ENCODE data around the gene MICAL2.

Gene MICAL2

DNA sequence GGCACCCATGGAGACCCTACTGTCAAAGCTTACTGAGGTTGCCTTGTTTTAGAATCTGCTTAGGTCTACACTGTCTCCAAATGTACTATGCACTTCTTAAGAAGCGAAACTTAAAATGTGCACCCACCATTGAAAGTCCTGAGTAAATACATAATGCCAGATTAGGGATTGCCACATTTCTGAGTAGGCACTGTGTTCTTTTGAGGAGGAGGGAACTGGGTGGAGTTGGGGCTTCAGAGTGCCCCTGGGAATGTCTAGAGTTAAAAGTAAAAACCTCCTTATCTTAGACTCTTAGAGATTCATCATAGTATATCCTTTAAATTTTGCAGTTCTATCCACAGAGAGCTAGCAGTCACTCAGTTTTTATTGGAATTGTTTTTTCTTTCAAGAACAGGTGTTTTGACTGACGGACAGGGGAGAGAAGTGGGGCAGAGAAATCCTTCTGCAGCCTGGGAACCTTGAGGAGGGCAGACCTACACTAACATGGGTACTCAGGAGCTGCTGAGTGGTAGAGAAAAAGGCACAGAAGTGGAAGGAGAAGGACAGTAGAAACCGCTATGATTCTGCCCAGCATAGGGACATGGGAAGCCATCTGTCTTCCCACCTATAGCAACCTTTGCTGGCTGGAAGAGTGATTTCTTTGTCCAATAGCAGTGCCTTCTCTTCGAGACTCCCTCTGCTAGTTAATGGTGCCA is 33.4 kb upstream of the MICAL2 start:
- no peak for DNase-seq

DNA sequence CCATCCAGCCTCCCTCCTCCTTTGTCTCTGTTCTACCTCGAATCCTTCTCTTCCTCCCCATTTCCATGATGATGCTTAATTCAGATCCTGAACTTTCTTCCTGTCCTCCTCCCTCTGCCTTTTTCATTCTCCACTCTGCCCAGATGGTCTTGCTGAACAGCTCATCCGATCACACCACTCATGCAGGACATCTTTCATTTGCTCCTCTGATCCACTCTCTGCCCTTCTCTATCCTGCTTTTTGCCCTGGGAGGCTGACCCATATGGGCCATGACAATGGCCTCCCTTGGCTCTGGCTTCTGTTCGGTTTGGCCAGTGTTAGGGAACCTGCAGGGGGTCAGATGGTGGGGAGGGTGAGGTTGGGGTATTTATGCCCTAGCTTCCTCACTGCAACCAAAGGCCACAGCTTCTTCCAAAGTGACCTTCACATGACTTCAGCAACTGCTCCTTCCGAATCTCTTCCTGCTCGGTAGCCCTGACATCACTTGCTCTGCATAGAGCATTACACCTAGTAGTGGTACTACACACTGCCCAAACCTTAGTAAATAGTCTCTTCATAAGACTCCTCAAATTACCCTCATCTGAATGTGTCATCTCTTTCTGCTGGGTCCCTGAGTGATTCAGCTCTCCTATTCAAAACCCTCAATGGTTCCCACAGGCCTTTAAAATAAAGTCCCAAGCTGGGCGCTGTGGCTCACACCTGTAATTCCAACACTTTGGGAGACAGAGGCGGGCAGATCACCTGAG is 32.7 kb upstream of the MICAL2 start:
- DNase-seq = no peak

DNA sequence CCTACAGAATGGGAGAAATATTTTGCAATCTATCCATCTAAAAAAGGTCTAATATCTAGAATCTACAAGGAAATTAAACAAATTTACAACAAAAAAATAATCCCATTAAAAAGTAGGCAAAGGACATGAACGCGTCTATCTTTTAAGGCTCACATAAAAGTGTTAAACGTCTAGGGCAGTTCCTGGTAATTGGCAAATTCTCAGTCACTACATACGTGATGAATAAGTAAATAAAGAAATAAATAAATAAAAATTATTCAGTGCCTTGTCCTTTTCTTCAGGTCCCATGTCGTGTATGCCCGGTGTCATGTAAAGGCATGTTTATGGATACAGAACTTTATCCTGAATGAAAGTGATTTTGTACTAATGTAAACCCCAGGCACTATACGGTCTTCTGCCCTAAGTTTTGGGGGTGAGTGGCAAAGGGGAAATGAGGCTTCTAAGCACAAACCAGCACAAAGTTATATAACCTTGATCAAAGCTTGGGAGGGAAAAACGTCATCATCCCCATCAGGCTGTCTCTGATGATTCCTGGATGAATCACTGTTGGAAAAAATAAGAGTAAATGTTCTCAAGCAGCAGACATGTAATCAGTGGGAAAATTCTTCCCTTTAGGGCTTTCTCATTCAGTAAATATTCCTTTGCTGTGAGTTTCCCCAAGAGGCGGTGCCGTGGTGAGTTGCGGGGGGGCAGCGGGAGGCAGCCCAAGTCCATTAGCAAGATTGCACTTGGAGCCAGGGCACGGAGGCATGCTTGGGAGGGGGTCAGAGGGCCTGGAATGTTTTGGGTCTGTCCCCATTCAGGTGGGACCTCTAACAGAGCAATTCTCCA is 30.4 kb upstream of the MICAL2 start:
- no peak for DNase-seq

DNA sequence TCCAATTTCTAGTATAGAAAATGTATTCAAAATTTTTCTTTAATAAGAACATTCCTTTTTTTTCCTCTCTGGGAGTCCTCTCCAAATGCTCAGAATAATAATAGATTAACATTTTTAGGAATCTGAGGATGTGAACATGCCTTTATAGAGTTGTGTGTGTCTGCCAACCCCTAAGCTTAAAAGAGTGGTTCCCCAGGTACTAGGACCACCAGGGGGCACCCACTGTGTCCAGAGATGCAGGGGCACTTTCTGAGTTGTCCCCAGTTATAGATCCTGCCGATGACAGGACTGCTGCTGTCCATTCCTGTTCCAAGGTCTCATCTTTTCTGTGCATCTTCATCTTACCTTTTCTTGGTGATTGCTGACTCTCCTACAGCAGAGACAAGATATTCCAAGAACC is 27.0 kb upstream of the MICAL2 start:
- DNase-seq = no peak

DNA sequence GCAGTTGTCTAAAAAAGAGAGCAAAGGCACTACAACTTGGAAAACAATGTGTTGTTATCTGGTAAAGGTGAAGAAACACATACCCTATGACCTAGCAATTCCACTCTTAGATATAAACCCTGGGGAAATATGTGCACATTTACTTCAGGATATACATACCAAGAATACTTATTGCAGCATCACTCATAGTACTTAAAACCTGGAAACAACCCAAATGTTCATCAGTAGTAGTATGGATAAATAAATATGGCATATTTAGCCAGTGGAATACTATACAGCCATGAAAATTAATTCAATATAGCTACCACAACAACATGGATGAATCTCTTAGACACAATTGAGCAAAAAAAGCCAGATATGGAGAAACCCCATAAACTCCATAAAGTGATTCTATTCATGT is 26.1 kb upstream of the MICAL2 start:
- DNase-seq = no peak

DNA sequence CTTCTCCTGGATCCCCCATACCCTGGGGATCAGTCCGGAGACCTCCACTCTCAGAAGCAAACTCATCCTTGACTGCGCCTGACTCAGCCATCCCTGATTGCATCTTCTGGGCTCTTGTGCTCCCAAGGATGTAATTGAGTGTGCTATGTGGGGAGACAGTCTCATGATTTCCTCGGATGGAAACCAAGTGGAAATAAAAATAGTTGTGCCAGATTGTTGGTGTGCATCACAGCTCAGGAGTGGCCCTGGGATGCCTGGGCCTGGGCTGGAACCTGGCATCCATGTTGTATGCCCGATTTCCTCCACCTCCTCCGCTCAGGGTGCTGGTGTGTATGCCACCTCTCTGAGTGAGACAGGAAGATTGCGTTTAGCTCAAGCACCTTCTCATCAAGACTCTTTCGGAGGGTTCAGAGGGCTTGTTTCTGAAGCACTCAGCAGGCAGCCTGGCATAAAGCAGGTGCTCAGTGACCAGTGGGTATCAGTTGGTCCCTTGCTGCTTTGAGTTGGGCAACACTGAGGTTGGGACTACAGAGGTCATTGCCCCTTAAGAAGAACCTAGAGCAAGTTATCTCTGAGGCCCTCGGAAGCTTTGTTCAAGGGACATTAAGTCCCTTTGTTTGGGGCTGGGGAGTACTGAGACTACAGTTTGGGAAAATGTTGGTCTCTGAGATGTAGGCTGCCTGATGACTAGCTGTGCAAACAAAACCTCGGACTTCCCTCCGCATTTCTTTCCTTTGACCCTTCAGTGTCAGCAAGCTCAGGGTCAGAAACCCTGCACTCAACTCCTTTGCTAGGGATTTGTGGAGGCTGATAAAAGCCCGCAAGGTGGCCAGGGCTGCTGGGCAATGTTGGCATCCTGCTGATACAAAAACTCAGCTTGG is 24.8 kb upstream of the MICAL2 start:
- no peak for DNase-seq

DNA sequence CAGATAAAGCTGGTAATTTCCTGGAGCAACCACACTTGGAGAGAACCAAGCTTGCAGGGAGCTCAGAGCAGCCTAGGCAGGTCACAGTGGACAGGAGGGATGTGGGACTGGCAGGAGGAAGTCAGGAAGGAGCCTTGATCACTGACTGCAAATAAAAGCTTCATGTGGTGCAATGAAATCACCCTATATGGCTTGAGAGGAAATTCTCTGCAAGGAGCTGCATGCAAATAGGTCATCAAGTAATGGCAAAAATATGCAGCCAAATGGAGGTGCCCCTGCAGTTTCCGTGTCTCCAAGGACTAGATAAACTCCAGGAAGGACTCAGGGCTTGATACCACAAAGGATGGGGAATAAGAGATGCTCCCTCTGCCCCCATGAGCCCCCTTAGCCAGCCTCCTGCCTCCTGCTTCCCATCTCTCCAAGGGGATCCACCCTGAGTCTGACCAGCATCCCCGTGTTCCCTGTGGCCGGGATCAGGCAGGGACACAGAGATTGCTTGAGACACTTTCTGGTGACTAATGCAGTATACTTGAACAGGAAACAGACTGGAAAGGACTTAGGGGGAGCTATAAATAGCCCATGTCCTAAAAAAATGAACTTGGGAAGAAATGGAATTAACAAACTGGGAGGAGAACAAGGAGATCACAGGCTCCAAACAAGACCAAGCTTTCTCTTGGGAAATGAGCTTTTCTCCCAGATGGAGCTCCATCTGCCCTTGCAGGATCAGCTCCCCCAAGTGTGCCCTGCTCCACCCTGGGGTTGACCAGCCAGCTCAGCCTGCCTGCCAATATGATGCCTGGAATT is 23.9 kb upstream of the MICAL2 start:
- peak; percentile 20 for DNase-seq

DNA sequence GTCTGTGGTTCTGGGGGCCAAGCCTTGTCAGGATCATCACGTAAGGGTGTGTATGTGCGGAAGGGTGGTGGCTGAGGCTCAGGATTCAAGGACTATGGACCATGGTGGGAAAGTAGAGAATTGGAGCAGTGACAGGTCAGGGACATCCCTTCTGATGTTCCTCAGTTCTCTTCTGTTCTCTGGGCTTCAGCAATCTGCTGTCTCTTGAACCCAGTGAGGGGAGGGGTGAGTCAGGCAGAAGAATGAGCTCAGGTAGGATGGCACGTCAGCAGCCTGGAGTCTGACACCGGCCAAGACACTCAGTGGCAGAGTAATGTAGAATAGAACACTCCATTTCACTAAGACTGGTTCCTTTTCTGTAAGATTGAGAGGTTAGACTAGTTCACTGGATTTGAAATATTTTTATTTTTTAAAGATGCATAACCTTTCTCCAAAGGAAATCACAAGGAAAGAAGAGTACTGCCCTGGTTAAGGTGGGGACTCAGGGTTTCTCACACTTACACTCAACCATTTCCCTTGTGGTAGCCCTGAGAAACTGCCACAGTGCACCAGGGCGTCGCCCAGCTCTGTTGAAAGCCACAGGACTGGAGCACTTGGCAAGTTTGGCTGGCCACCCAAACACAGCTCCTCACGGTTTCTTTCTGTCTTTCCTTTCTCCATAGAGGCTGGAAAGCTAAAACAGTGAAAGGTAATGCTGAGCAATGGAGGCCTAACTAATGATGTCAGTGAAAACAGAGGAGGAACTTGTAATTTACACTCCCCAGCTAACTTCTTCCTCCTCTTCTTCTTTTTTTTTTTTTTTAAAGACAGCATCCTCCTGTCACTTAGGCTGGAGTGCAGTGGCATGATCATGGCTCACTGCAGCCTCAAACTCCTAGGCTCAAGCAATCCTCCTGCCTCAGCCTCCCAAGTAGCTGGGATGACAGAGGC is 23.1 kb upstream of the MICAL2 start:
- DNase-seq = peak; percentile 66

DNA sequence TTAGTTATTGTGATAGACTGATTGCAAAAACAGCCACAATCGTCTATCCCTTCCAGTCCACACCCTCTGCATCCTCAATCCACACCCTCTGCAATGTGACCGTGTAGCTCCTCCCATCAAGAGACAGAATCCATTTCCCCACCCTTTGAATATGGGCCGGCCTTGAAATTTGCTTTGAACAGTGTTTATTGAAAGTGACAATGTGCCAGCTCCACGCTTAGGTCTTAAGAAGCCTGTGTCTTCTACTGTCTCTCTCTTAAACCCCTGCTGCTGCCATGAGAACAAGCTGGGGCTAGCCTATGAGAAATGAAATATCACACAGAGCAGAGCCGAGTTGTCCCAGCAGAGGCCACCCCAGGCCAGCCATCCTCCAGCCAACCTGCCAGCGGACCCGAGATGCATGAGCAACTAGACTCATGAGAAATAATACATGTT is 22.3 kb upstream of the MICAL2 start:
- peak; percentile 20 for DNase-seq

DNA sequence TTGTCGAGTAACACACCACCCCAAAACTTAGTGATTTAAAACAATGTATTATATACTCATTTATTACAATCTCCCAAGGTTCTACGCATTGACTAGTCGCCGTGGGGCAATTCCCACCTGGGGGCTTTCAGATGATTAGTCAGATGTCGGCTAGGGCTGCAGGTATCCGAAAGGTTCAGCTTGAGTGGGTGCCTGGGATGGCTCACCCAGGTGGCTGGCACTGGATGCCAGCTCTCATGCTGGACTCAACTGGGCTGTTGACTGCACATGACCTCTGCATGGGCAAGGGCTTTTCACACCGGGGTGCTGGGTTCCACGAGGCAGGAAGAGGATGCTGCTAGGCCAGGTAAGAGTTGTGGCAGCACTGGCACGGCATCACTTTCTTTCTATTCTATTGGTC is 21.9 kb upstream of the MICAL2 start:
- DNase-seq = no peak

DNA sequence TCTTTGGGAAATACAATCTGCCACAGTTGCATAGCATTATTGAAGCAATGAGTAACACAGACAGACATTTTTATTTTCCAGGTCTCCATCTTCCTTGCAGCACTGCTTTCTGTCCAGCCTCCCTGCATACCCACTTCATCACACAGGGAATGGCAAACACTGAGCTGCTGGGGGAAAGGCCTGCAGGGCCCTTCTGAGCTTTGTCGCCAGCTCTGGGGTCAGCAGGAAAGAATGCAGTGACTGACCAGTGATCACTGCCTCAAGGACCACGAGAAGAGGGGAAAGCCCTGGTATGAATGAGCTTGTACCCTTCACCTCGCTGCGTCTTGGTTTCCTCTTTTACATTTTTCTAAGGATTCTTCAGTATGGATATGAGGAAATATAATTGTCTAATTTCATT is 21.3 kb upstream of the MICAL2 start:
- DNase-seq = no peak

DNA sequence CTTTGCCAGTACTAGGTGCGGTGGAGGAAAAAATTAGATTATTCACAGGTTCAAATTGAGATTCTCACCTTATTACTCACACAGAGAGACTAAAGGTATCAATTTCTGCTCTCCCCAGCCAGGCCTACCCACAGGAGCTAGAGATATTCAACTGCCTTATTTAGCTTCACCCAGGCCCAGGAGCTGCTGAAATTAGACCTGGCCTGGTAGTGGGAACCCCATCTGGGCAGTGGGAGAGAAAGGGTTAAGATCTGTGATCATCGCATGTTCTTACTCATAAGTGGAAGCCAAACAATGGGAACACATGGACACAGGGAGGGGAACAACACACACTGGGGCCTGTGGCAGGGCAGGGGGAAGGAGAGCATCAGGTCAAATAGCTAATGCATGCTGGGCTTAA is 20.9 kb upstream of the MICAL2 start:
- DNase-seq = no peak

DNA sequence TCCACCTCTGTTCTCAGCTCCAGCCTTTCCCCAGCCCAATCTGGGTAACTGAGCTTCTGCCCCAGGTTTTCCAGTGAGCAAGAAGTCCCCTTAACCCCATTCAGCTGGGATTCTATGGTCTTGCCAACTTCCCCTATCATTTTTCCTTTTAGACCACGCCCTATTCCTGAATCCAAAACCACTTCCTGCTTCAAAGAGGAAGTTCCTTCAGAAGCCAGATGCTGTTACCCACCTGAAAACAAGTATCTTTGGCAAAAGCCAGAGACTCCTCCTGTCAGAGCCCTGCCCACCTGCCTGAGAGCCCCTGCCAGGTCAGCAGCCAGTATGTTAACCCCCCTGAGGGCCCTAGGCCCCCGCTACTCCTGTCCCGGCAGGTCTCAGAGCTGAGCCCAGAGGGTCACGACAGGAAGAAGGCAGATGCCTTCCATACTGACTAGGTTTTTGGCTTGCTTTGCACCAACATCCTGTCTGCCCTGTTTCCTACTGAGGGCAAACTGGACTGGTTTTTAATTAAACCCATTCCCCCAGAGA is 20.3 kb upstream of the MICAL2 start:
- DNase-seq = no peak

DNA sequence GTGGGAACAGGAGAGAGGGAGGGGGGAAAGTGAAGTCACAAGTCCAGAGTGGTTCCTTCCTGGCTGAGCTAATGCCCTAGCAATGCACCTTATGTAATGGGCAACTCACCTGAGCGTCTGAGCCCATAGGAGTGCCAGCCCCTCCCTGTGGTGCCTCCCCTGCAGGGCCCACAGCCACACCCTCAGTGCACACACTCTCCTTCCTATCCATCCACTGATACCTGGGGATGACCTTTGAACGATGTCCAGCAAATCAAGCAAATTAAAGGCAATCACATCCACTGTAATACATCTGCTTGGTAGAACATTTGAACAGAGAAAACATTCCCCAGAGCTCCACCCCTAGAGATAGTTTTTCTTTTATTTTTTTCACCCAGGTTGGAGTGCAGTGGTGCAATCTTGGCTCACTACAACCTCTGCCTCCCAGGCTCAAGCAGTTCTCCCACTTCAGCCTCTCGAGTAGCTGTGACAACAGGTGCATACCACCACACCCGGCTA is 19.6 kb upstream of the MICAL2 start:
- DNase-seq = no peak

DNA sequence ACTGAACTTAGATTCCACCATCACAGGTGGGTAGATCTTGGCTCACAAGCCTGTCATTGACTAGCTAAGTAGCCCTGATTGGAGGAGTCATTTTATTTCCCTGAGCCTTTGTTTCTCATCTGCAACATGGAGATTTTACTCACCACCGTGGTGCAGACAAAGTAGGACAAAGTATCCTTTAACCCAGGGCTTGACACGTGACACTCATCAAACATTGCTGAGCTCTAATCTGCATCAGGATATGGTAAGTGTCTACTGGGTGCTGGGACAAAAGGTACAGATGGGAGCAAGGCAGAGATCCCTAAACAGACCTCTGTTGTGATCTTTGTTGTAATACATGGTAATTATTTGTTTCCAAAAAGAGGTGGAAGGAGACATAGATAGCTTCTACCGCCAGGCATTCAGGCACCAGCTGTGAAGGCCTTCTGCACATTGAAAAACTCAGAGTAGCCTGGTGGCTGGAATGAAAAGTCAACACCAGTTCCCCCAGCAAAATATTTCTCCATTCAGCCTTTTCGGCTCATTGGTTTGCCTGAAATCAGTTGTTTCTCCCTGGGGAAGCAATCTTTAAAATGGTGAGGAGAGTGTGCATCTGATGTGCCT is 18.3 kb upstream of the MICAL2 start:
- DNase-seq = no peak

DNA sequence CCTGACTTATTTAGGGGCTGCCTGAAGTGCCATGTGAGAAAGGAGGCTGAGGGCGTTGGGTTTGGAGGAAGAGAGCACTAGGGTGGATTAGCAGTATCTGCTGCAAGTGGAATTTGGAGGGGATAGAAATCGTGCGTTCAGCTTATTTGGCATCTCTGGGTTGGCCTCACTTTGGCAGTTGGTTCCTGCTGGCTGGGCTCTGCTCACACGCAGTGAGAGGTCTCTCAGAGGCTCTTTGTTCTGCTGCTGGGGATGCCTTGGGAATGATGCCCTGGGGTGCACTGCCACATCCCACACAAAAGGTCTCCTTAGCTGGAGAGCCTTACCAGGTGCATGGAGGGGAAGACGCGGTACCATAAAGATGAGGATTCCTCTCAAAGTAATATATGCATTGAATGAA is 17.7 kb upstream of the MICAL2 start:
- DNase-seq = no peak

DNA sequence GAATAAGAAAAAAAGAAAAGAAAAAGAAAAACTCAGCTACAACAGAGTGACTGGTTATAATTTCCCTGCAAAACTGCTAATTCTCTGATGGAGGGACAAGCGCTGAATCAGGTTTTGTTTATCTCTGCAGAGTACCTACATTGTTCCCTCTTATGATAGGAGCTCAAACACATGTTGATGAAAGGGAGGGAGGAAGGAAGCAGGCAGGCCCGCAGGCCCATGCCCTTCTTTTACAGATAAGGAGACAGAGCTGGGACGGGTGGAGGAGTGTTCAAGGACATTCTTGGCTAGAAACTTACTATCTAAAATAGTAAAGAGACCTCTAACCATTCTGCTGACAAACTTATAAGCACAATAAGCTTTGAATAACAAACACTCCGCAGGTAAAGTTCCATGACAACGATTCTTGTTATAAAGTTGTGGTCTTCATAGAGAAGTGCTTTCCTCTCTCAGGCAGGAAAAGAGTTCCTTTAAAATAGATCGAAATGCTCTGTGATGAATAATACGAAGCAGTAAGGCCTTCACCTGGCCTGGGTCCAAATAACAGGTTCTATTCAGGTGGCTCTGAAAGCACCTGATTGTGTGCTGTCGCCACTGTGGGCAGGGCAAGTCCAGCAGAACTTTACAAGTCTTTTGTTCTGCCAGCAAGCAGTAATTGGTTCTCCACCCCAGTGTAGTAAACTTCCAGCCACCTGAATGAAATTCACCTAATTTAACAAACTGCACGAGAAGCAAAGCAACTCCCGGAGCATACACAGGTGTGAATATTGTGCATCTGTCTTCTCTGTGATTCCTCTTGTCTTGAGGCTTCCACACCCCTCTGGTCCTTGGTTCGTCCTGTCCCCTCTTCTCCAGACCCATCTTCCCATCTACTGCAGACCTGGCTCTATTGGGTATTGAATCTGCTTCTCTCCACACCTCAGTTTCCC is 15.3 kb upstream of the MICAL2 start:
- DNase-seq = no peak

DNA sequence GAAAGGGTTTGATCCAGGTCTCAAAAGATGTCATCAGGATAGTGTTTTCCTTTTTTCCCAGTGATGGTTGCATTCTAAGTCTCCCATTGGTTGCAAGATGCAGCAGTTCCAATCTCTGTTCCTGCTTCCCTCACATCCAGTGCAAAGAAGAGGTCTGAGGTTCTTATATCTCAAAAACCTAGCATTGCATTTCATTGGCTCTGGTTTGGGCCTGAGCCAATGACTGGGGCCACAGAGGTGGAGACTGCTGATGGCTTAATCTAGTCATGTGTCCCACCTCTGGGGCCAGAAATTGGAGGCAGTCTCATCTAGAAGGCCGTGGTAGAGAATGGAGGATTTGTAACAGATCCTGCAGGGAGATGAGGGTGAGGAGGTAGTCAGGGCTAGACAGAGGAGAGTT is 13.2 kb upstream of the MICAL2 start:
- DNase-seq = no peak

DNA sequence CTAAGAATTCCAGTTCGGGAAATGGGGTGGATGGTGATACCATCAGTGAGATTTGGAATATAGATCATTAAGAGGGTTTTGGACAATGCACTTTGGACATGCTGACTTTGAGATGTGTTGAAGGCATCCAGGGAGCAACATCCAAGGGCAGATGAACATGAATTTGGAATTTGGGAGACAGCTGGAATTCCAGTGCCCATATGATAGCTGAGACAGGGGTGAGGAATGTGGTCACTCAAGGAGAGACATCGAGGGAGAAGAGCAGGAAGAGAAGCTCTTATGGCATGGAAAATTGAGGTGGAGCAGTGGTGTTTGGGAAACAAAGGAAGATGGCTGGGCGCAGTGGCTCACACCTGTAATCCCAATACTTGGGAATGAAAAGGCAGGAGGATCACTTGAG is 11.8 kb upstream of the MICAL2 start:
- DNase-seq = no peak
